IMR-90 (cell line): ENCODE results near the gene SGK2. TPM values are rescaled to one million over a fixed set of nuclear protein-coding genes. Genes with fewer than 3 reads are reported as not detected.

Experiments
- ATAC-seq: fragments of 200-7000 bp; cut with Tn5 transposase; 2 replicates; pipeline ENCODE4 v1.9.1; 2020; ENCODE audit warnings: low read depth, mild to moderate bottlenecking, moderate library complexity
- BruUV-seq: library from RNA; stranded (reverse); fragments of 400-500 nt; replicated peaks from 2 replicates; lab custom pipeline; 2021; lab: Mats Ljungman, UMichigan
- CTCF ChIA-PET: fragments of 300-600 bp; formaldehyde crosslinking; extraction: SDS; loops from one replicate; lab custom pipeline; 2021; ENCODE audit warnings: antibody characterized with exemption; lab: Yijun Ruan, JAX
- POLR2A ChIA-PET: fragments of 300-600 bp; sonication (Branson Sonifier 250); formaldehyde crosslinking; loops from one replicate; lab custom pipeline; 2022; ENCODE audit warnings: antibody characterized with exemption; ENCODE audit not compliant: unreplicated experiment; lab: Charles Lee
- DNase-seq: peaks from one replicate; pipeline ENCODE4 v3.0.0; 2013
- H2AFZ ChIP-seq: replicated peaks from 2 replicates; pipeline ENCODE3; 2013; ENCODE audit warnings: low read length, mild to moderate bottlenecking; ENCODE audit not compliant: poor library complexity
- H2AK5ac ChIP-seq: 2 replicates; pipeline ENCODE4 v1.6.1; 2013; ENCODE audit warnings: low read depth, low read length, inconsistent platforms
- H2AK9ac ChIP-seq: replicated peaks from 2 replicates; pipeline ENCODE3; 2013; ENCODE audit warnings: mild to moderate bottlenecking, low read depth, low read length, moderate library complexity; ENCODE audit not compliant: poor library complexity
- H2BK120ac ChIP-seq: 2 replicates; pipeline ENCODE4 v1.6.1; 2013; ENCODE audit warnings: low read depth, low read length, inconsistent platforms
- H2BK15ac ChIP-seq: 3 replicates; pipeline ENCODE4 v1.6.1; 2013; ENCODE audit warnings: low read depth, low read length, inconsistent platforms
- H2BK20ac ChIP-seq: 2 replicates; pipeline ENCODE4 v1.6.1; 2013; ENCODE audit warnings: low read depth, mild to moderate bottlenecking, inconsistent platforms, low read length, moderate library complexity
- H2BK5ac ChIP-seq: 2 replicates; pipeline ENCODE4 v1.6.1; 2013; ENCODE audit warnings: mild to moderate bottlenecking, low read depth, low read length, inconsistent platforms; ENCODE audit not compliant: poor library complexity, severe bottlenecking
- H3K14ac ChIP-seq: replicated peaks from 2 replicates; pipeline ENCODE4 v1.6.1; 2013; ENCODE audit warnings: low read depth, low read length, inconsistent platforms
- H3K18ac ChIP-seq: 2 replicates; pipeline ENCODE4 v1.6.1; 2013; ENCODE audit warnings: low read depth, low read length, control low read depth
- H3K23ac ChIP-seq: 2 replicates; pipeline ENCODE4 v1.6.1; 2013; ENCODE audit warnings: low read depth, low read length, inconsistent platforms
- H3K27ac ChIP-seq: 2 replicates; pipeline ENCODE4 v1.5.1; 2013; ENCODE audit warnings: mild to moderate bottlenecking, control low read depth, low read length; ENCODE audit not compliant: insufficient read depth
- H3K27me3 ChIP-seq: 2 replicates; pipeline ENCODE4 v1.6.1; 2013; ENCODE audit warnings: low read length; ENCODE audit not compliant: control insufficient read depth, insufficient read depth
- H3K36me3 ChIP-seq: 2 replicates; pipeline ENCODE4 v1.6.1; 2013; ENCODE audit warnings: low read length, mixed read lengths; ENCODE audit not compliant: control insufficient read depth, insufficient read depth
- H3K4ac ChIP-seq: 2 replicates; pipeline ENCODE4 v1.6.1; 2013; ENCODE audit warnings: low read depth, low read length, inconsistent platforms
- H3K4me1 ChIP-seq: 2 replicates; pipeline ENCODE4 v1.6.1; 2013; ENCODE audit warnings: low read length, mixed read lengths; ENCODE audit not compliant: control insufficient read depth, insufficient read depth
- H3K4me2 ChIP-seq: 2 replicates; pipeline ENCODE4 v1.6.1; 2013; ENCODE audit warnings: low read depth, mild to moderate bottlenecking, control low read depth, low read length, moderate library complexity
- H3K4me3 ChIP-seq: 2 replicates; pipeline ENCODE4 v1.5.1; 2013; ENCODE audit warnings: low read depth, mild to moderate bottlenecking, control low read depth, low read length, moderate library complexity; ENCODE audit not compliant: insufficient read depth
- H3K56ac ChIP-seq: 2 replicates; pipeline ENCODE4 v1.6.1; 2013; ENCODE audit warnings: low read length, inconsistent platforms; ENCODE audit not compliant: insufficient read depth; ENCODE audit errors: extremely low read depth
- H3K79me1 ChIP-seq, 2 experiments: 2 replicates each; pipeline ENCODE4 v1.6.1; 2013; ENCODE audit warnings: low read length in 2 of 2, inconsistent platforms in 1 of 2, low read depth in 1 of 2
- H3K9ac ChIP-seq: 2 replicates; pipeline ENCODE4 v1.6.1; 2013; ENCODE audit warnings: low read depth, low read length, control low read depth
- H3K9me1 ChIP-seq: 2 replicates; pipeline ENCODE4 v1.6.1; 2013; ENCODE audit warnings: low read length, inconsistent platforms; ENCODE audit not compliant: insufficient read depth
- H3K9me3 ChIP-seq: 2 replicates; pipeline ENCODE4 v1.6.1; 2013; ENCODE audit warnings: low read length; ENCODE audit not compliant: control insufficient read depth, insufficient read depth
- H4K20me1 ChIP-seq: 2 replicates; pipeline ENCODE4 v1.6.1; 2013; ENCODE audit warnings: low read length, inconsistent platforms; ENCODE audit not compliant: insufficient read depth
- H4K5ac ChIP-seq: 2 replicates; pipeline ENCODE4 v1.6.1; 2013; ENCODE audit warnings: mild to moderate bottlenecking, low read depth, low read length, control low read depth
- H4K8ac ChIP-seq, 2 experiments: 2 replicates each; pipeline ENCODE4 v1.6.1; 2013; ENCODE audit warnings: low read depth in 2 of 2, low read length in 2 of 2, control low read depth in 1 of 2, inconsistent platforms in 1 of 2
- H4K91ac ChIP-seq: 2 replicates; pipeline ENCODE4 v1.6.1; 2013; ENCODE audit warnings: low read depth, low read length, inconsistent platforms; ENCODE audit not compliant: insufficient read depth
- FOS ChIP-seq: fragments of 150-350 bp; IDR thresholded peaks from 2 replicates; pipeline ENCODE4 v1.6.1; 2016; ENCODE audit warnings: low read depth, low read length
- MAFK ChIP-seq: IDR thresholded peaks from 2 replicates; pipeline ENCODE4 v1.6.1; 2012; ENCODE audit warnings: low read depth, low read length, improper control_type of control experiment
- MAZ ChIP-seq: IDR thresholded peaks from 2 replicates; pipeline ENCODE4 v1.6.1; 2012; ENCODE audit warnings: low read depth, mild to moderate bottlenecking, low read length, improper control_type of control experiment, moderate library complexity, borderline replicate concordance
- RAD21 ChIP-seq: IDR thresholded peaks from 2 replicates; pipeline ENCODE4 v1.6.1; 2012; ENCODE audit warnings: low read length, improper control_type of control experiment
- RFX5 ChIP-seq: IDR thresholded peaks from 2 replicates; pipeline ENCODE4 v1.8.0; 2012; ENCODE audit warnings: low read depth, mild to moderate bottlenecking, low read length, moderate library complexity
- SMC3 ChIP-seq: fragments of 150-350 bp; IDR thresholded peaks from 2 replicates; pipeline ENCODE4 v1.6.1; 2016; ENCODE audit warnings: low read depth, mild to moderate bottlenecking, antibody characterized with exemption, low read length, moderate library complexity
- WGBS, 2 experiments: methylation state at CpG; one replicate each; pipeline versions ENCODE4 v1.1.5 to v1.1.7; 2013; ENCODE audit warnings: missing lambda C conversion rate in 2 of 2; ENCODE audit not compliant: insufficient read length in 1 of 2; ENCODE audit errors: extremely low coverage in 2 of 2; 5-methylcytosine and 5-hydroxymethylcytosine counted together
- dilution Hi-C: fragments of 300-500 bp; cut with HindIII; formaldehyde crosslinking; loops from one replicate; pipeline ENCODE4 v1.14.3; 2018; ENCODE audit warnings: low sequenced_read_pairs; ENCODE audit not compliant: unreplicated experiment
- in situ Hi-C: fragments of 300-500 bp; cut with MboI; formaldehyde crosslinking; loops from 3 replicates; pipeline ENCODE4 v1.14.3; 2019; ENCODE audit warnings: low sequenced_read_pairs, inconsistent platforms, mixed read lengths
- intact Hi-C: fragments of 100-400 bp; cut with micrococcal nuclease; formaldehyde crosslinking; loops from 2 replicates; pipeline ENCODE4 v1.10.0; 2022
- polyA plus RNA-seq, 3 experiments: library from polyadenylated mRNA; depleted of rRNA; stranded (reverse); fragments of >200 nt; gene quantifications; 2 replicates each; pipeline ENCODE4 v1.2.3, GENCODE V29; 2012; ENCODE audit warnings: low replicate concordance in 1 of 3
- total RNA-seq: library from RNA; depleted of rRNA; stranded (reverse); fragments of >200 nt; gene quantifications from 2 replicates; pipeline ENCODE4 v1.2.3, GENCODE V29; 2012
- TF ChIP-seq, protein P1 (sequence below): conservative IDR thresholded peaks from 2 replicates; pipeline ENCODE4 v1.5.1; 2012; ENCODE audit warnings: mild to moderate bottlenecking, low read depth, low read length, improper control_type of control experiment
- TF ChIP-seq, protein P2 (sequence below): fragments of 150-350 bp; IDR thresholded peaks from 2 replicates; pipeline ENCODE4 v1.6.1; 2017; ENCODE audit warnings: mild to moderate bottlenecking, antibody characterized with exemption, low read length, low read depth

Gene SGK2
- total and polyA plus RNA-seq, 2 of the 4 experiments (the other 2 are of a cell fraction) = under 0.01 to 0.10 TPM

DNA sequence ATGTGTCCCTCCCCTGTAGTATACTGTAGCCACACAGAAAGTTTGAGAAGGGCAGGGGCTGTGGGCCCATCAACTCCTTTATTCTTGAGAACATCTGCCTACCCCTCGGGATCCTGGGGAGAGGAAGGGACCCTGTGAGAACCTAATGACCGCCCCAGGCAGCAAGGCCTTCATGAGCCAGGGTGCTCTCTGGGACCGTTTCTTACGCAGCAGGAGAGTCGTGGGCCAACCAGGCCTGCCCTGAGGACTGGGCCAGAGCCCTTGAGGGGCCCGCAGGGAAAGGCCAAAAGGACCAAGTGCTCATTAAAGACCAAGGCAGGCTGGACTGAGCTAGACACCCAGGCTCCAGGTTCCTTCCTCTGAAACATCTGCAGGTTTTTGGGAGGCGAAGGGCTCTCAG lies 5.2 kb downstream of the SGK2 start:
- Histone ChIP-seq H3K27ac (no peak overlapping the region), H2AK5ac (no peak overlapping the region), H3K18ac (no peak overlapping the region), H3K36me3 (no peaks in the 10 kb centered on the region), H3K9me1 (no peaks in the 10 kb centered on the region; the same call in 1 of the 2 replicates), H2AFZ (no peak overlapping the region), H2AK9ac (no peak overlapping the region), H2BK120ac (no peak overlapping the region), H3K4ac (no peak overlapping the region), H3K23ac (no peak overlapping the region), H2BK5ac (no peak overlapping the region), H3K4me1 (no peaks in the 10 kb centered on the region), H2BK15ac (no peak overlapping the region), H4K20me1 (no peaks in the 10 kb centered on the region), H4K91ac (no peak overlapping the region), H2BK20ac (no peak overlapping the region), H4K5ac (no peak overlapping the region), H3K9me3 (no peaks in the 10 kb centered on the region), H3K9ac (no peak overlapping the region), H3K14ac (no peak overlapping the region), H3K27me3 (peaks cover 7% of the 10 kb centered on the region; the same call in 1 of the 2 replicates), H3K56ac (no peak overlapping the region), H4K8ac (no peak overlapping the region), H3K4me2 (no peak overlapping the region), H3K4me3 (no peak overlapping the region), H3K79me1 (no peaks in the 10 kb centered on the region)
- dilution Hi-C loops = no loop called here
- CTCF ChIA-PET = no interaction called here
- BruUV-seq = no TSS peak
- ATAC-seq = no peak
- in situ Hi-C loops = no loop called here
- TF ChIP-seq, protein P1, sequence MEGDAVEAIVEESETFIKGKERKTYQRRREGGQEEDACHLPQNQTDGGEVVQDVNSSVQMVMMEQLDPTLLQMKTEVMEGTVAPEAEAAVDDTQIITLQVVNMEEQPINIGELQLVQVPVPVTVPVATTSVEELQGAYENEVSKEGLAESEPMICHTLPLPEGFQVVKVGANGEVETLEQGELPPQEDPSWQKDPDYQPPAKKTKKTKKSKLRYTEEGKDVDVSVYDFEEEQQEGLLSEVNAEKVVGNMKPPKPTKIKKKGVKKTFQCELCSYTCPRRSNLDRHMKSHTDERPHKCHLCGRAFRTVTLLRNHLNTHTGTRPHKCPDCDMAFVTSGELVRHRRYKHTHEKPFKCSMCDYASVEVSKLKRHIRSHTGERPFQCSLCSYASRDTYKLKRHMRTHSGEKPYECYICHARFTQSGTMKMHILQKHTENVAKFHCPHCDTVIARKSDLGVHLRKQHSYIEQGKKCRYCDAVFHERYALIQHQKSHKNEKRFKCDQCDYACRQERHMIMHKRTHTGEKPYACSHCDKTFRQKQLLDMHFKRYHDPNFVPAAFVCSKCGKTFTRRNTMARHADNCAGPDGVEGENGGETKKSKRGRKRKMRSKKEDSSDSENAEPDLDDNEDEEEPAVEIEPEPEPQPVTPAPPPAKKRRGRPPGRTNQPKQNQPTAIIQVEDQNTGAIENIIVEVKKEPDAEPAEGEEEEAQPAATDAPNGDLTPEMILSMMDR = no peak
- TF ChIP-seq, protein P2, sequence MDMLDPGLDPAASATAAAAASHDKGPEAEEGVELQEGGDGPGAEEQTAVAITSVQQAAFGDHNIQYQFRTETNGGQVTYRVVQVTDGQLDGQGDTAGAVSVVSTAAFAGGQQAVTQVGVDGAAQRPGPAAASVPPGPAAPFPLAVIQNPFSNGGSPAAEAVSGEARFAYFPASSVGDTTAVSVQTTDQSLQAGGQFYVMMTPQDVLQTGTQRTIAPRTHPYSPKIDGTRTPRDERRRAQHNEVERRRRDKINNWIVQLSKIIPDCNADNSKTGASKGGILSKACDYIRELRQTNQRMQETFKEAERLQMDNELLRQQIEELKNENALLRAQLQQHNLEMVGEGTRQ = no peak
- TF ChIP-seq MAFK (no peak), SMC3 (no peak), FOS (no peak), MAZ (no peak), RAD21 (no peak), RFX5 (no peak)
- 78% methylated on average over 3 of the region's 7 CpGs; no CpG with 5 or more reads in 1 of the 2 experiments for WGBS, 2 experiments
- POLR2A ChIA-PET = no interaction called here
- intact Hi-C loops = no loop called here
- DNase-seq = no peak
